Immature natural killer cell (primary cell): ENCODE measurements around the gene PFKL. TPM values are rescaled to one million over a fixed set of nuclear protein-coding genes. Genes with fewer than 3 reads are reported as not detected.
A peak's percentile ranks its signal among the peaks of the same experiment; 100 is the strongest.
"Not testable (repeated sequence)": the region's sequence is repeated elsewhere in the genome, so short reads cannot be mapped to it uniquely, and the experiment has no call there.

ENCODE experiments used
- DNase-seq, 3 donors: peaks; one replicate each; pipeline ENCODE4 v3.0.0; 2022; ENCODE audit warnings: mixed read lengths in 1 of 3
- H3K27ac Mint-ChIP-seq, 6 donors: one replicate each; pipeline ENCODE4 v1.8.0; 2020; ENCODE audit warnings: mixed read lengths in 6 of 6, mild to moderate bottlenecking in 5 of 6, inconsistent platforms in 4 of 6, moderate library complexity in 3 of 6
- H3K27me3 Mint-ChIP-seq, 3 donors: one replicate each; pipeline ENCODE4 v1.8.0; 2020 to 2021; ENCODE audit warnings: low read depth in 3 of 3, mild to moderate bottlenecking in 3 of 3, mixed read lengths in 3 of 3, moderate library complexity in 3 of 3, inconsistent platforms in 1 of 3
- H3K36me3 Mint-ChIP-seq, 3 donors: one replicate each; pipeline ENCODE4 v1.8.0; 2020; ENCODE audit warnings: mixed read lengths in 3 of 3, inconsistent platforms in 2 of 3, mild to moderate bottlenecking in 2 of 3
- H3K4me1 Mint-ChIP-seq, 2 donors: one replicate each; pipeline ENCODE4 v1.8.0; 2020; ENCODE audit warnings: inconsistent platforms in 2 of 2, mild to moderate bottlenecking in 2 of 2, mixed read lengths in 2 of 2, moderate library complexity in 1 of 2
- H3K4me3 Mint-ChIP-seq, 5 donors: one replicate each; pipeline ENCODE4 v1.8.0; 2020; ENCODE audit warnings: mild to moderate bottlenecking in 5 of 5, mixed read lengths in 5 of 5, inconsistent platforms in 3 of 5, moderate library complexity in 3 of 5
- H3K9me3 Mint-ChIP-seq, 6 donors: one replicate each; pipeline ENCODE4 v1.8.0; 2020; ENCODE audit warnings: mild to moderate bottlenecking in 6 of 6, mixed read lengths in 6 of 6, inconsistent platforms in 4 of 6, moderate library complexity in 3 of 6
- polyA plus RNA-seq, 3 donors: library from polyadenylated mRNA; unstranded; fragments of 300-500 nt; fragmentation: Illumina TruSeq; gene quantifications; one replicate each; pipeline ENCODE4 v1.2.3, GENCODE V29; 2021

Gene PFKL
- polyA plus RNA-seq, 3 donors from 2014 or later: 57.9 to 88.8 (median 84.6) TPM

DNA sequence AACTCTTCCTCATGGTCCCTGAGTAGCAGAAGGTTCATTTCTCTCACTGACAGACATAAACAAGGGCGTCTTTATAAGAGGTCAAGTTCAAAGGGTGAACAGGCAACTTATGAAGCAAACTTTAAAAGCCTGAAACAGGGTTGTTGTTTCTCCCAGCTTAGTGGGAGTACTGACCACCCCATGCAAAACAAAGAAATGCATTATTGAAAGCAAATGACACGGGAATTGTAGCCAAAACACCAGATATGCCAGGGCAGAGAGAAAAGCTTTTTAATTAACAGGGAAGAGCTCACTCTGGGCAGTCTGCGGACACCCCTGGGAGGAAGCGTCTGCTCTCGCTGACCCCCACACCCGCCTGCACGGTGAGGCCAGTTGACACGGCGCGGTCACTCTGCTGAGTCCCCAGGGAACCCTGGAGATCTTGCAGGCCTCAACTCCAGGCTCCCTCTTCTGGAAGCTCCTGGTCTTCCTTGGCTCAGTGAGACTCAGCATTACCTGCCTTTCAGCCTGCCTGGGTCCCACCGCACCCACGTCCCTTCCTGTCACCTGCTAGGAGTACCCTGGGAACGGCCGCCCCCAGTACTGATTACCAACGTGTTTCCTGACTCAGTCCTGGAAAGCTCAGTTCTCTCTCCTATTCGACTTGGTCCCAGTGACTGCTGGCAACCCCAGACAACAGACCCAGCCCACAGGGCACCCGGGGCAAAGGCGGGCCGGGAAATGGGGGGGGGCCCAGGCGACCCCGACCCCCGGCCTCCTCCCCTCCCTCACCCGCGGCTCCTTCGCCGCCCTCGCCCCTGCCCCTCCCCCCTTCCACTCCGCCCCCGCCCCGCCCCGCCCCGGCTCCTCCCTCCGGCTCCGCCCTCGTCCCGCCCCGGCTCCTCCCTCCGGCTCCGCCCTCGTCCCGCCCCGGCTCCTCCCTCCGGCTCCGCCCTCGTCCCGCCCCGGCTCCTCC, 38.4 kb downstream of the PFKL start:
- H3K27ac Mint-ChIP-seq: peak overlapping the region; percentile 59 to 94 (median 80)
- H3K27me3 Mint-ChIP-seq: peaks cover 9 to 16% (median 12%) of the 10 kb centered on the region in 3 donors
- H3K4me1 Mint-ChIP-seq: peaks cover 23 to 32% of the 10 kb centered on the region in 2 donors
- DNase-seq: peak in 2 of 3 donors; percentile 32 to 38
- no peaks in the 10 kb centered on the region for H3K9me3 Mint-ChIP-seq
- peak overlapping the region; percentile 57 to 74 (median 72) for H3K4me3 Mint-ChIP-seq
- H3K36me3 Mint-ChIP-seq: peaks cover 0 to 10% (median 0%) of the 10 kb centered on the region in 3 donors

GRCh38 chr21:44338971-44339910, 39.4 kb downstream of the PFKL start, which contains the start of gene CFAP410:
CFAP410 (minus strand) TSS chr21:44339390; CDS start chr21:44339194, 196 bp downstream.
- Mint-ChIP-seq H3K4me1 (peaks cover 23 to 32% of the 10 kb centered on the region in 2 donors), H3K27me3 (peaks cover 12 to 16% (median 13%) of the 10 kb centered on the region in 3 donors), H3K36me3 (peaks cover 0 to 10% (median 0%) of the 10 kb centered on the region in 3 donors), H3K9me3 (no peaks in the 10 kb centered on the region), H3K4me3 (peak within 1 kb of the TSS; percentile 87 to 98 (median 95)), H3K27ac (peak within 1 kb of the TSS; percentile 94 to 99 (median 97))
- DNase-seq: peak; percentile 95 to 97 (median 97)

- Mint-ChIP-seq H3K27ac (peak overlapping the region in 1 of 6 donors; percentile 53), H3K4me1 (peaks cover 23 to 32% of the 10 kb centered on the region in 2 donors), H3K4me3 (peak overlapping the region in 1 of 5 donors; percentile 47), H3K27me3 (peaks cover 13 to 21% (median 16%) of the 10 kb centered on the region in 3 donors)
- not testable (repeated sequence) for DNase-seq, H3K9me3 Mint-ChIP-seq, H3K36me3 Mint-ChIP-seq
Observed at GRCh38 chr21:44341726-44342458, 42.0 kb downstream of the PFKL start.

DNA sequence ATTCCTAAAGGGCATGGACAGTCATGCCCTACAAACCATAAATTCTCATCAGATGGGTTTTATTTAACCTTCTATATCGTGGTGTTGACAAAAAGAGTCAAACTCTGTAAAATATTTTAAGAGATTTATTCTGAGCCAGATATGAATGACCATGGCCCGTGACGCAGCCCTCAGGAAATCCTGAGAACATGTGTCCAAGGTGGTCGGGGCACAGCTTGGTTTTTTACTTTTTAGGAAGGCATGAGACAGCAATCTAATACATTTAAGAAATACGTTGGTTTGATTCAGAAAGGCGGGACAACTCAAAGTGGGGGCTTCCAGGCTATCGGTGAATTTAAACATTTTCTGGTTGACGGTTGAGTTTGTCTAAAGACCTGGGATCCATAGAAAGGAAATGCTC, 43.1 kb downstream of the PFKL start:
- not testable (repeated sequence) for DNase-seq, H3K9me3 Mint-ChIP-seq, H3K36me3 Mint-ChIP-seq, H3K4me3 Mint-ChIP-seq, H3K27ac Mint-ChIP-seq
- H3K27me3 Mint-ChIP-seq: peaks cover 8 to 18% (median 15%) of the 10 kb centered on the region in 3 donors
- peaks cover 18 to 23% of the 10 kb centered on the region in 2 donors for H3K4me1 Mint-ChIP-seq

DNA sequence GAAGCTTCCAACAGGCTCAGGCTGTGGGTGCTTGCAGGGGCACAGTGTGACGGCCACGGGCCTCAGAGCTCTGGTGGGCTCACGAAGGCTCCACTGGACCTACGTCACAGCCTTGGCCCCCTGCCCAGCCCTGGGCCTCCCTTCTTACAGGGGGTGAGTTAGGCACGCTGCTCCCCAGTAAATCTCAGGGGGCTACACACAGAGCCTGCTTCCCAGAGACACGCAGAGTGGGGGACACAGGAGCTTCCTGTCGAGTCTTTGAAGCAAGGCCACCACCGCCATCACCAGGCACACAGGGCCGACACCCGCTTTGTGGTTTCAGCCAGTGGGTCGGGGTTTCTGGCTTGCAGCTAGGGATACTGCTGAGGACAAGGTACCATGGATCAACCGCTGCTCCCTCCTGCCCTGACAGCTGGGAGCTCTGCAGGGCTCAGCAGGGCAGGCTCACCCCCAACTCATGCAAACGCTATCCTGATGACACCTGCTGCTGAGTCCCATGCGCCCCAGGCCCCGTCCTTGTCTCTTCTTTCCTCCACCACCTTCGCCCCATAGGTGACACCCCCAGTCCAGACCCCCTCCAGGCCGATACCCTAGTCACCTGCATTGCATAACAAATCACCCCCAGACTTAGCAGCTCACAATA, 44.8 kb downstream of the PFKL start:
- H3K36me3 Mint-ChIP-seq: no peaks in the 10 kb centered on the region
- no peak for DNase-seq
- H3K9me3 Mint-ChIP-seq: no peaks in the 10 kb centered on the region
- H3K27me3 Mint-ChIP-seq: peaks cover 6 to 9% (median 9%) of the 10 kb centered on the region in 3 donors
- H3K27ac Mint-ChIP-seq: no peak overlapping the region
- H3K4me1 Mint-ChIP-seq: peaks cover 15% of the 10 kb centered on the region in 2 donors
- no peak overlapping the region for H3K4me3 Mint-ChIP-seq

- Mint-ChIP-seq H3K9me3 (no peaks in the 10 kb centered on the region), H3K27me3 (peaks cover 6 to 9% (median 8%) of the 10 kb centered on the region in 3 donors), H3K4me3 (no peak overlapping the region), H3K27ac (no peak overlapping the region), H3K4me1 (peaks cover 6 to 8% of the 10 kb centered on the region in 2 donors), H3K36me3 (no peaks in the 10 kb centered on the region)
- DNase-seq: no peak
Observed at GRCh38 chr21:44345495-44345894, 45.6 kb downstream of the PFKL start.

GRCh38 chr21:44347911-44348451, 48.1 kb downstream of the PFKL start:
- no peak overlapping the region for H3K27ac Mint-ChIP-seq
- no peaks in the 10 kb centered on the region for H3K9me3 Mint-ChIP-seq
- H3K27me3 Mint-ChIP-seq: peaks cover 6 to 15% (median 10%) of the 10 kb centered on the region in 3 donors
- peaks cover 12 to 18% of the 10 kb centered on the region in 2 donors for H3K4me1 Mint-ChIP-seq
- peak overlapping the region in 1 of 5 donors; percentile 18 for H3K4me3 Mint-ChIP-seq
- no peaks in the 10 kb centered on the region for H3K36me3 Mint-ChIP-seq
- DNase-seq: no peak

DNA sequence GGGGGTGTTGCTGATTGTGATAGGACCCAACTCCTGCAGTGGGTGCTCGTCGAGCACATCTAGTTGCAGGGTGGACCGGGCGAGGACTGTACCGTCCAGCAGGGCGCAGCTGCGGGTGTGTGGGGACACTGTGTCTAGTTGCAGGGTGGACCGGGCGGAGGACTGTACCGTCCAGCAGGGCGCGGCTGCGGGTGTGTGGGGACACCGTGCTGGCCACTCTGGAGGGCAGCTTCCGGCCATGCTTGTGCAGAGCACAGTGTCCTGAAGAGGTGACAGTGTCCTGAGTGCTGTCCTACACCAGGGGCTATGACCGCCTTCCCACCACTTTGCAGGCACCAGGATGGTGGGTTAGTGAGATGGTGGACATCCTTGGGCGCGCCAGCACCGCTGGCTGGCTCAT, 49.0 kb downstream of the PFKL start:
- H3K36me3 Mint-ChIP-seq: no peaks in the 10 kb centered on the region
- H3K9me3 Mint-ChIP-seq: no peaks in the 10 kb centered on the region
- H3K27ac Mint-ChIP-seq: no peak overlapping the region
- H3K4me1 Mint-ChIP-seq: peaks cover 21 to 27% of the 10 kb centered on the region in 2 donors
- peaks cover 2 to 15% (median 10%) of the 10 kb centered on the region in 3 donors for H3K27me3 Mint-ChIP-seq
- H3K4me3 Mint-ChIP-seq: peak overlapping the region in 1 of 5 donors; percentile 39
- no peak for DNase-seq

- no peaks in the 10 kb centered on the region for H3K9me3 Mint-ChIP-seq
- H3K27ac Mint-ChIP-seq: no peak overlapping the region
- peaks cover 2 to 15% (median 10%) of the 10 kb centered on the region in 3 donors for H3K27me3 Mint-ChIP-seq
- peaks cover 0 to under 1% (median 0%) of the 10 kb centered on the region in 3 donors for H3K36me3 Mint-ChIP-seq
- H3K4me1 Mint-ChIP-seq: peaks cover 27 to 32% of the 10 kb centered on the region in 2 donors
- DNase-seq: no peak
- no peak overlapping the region for H3K4me3 Mint-ChIP-seq
Observed at GRCh38 chr21:44349416-44349846, 49.6 kb downstream of the PFKL start.

- H3K9me3 Mint-ChIP-seq: no peaks in the 10 kb centered on the region
- H3K36me3 Mint-ChIP-seq: peaks cover 0 to 6% (median 0%) of the 10 kb centered on the region in 3 donors
- H3K27me3 Mint-ChIP-seq: peaks cover 2 to 15% (median 9%) of the 10 kb centered on the region in 3 donors
- peaks cover 33 to 39% of the 10 kb centered on the region in 2 donors for H3K4me1 Mint-ChIP-seq
- no peak for DNase-seq
- H3K27ac Mint-ChIP-seq: no peak overlapping the region
- H3K4me3 Mint-ChIP-seq: no peak overlapping the region
Observed at GRCh38 chr21:44349847-44350772, 50.3 kb downstream of the PFKL start.

DNA sequence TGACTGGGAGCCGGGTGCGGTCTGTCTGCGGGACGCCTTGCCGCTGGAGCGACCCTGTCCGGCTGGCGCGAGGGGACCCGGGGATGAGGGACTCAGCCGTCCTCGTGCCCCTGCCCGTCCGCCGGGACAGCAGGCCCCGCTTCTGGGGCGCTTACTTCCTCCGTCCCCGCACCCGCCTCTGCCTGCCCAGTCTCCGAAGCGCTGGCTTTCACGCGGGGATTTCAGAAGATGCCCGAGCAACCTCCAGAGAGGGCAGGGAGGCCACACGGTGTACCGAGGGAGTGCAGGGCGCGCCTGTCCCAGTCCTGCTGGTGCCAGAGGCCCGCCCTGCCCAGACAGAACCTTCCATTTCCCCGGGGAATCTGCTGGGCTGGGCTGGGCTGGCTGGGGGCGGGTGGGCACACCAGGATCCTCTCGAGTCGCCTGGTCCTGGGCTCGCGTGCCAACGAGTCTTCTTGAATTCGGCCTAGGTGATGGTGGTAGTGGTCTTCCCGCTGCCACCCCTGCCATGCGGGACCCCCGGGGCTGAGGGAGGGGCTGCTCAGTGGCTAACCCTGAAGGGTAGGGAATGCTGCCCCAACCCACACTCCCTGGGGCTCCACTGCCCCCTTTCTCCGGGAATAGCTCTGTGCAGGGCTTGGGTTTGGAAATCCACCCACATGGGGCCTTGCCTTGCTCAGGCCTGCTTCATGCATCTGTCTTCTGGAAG, 51.1 kb downstream of the PFKL start:
- Mint-ChIP-seq H3K27me3 (peaks cover 2 to 15% (median 9%) of the 10 kb centered on the region in 3 donors), H3K4me1 (peaks cover 42 to 46% of the 10 kb centered on the region in 2 donors), H3K27ac (no peak overlapping the region), H3K9me3 (no peaks in the 10 kb centered on the region), H3K36me3 (peaks cover 0 to 14% (median 6%) of the 10 kb centered on the region in 3 donors), H3K4me3 (peak overlapping the region in 3 of 5 donors; percentile 6 to 42 (median 23))
- DNase-seq: no peak
